ENCODE measurements around the gene HRG. TPM values are rescaled to one million over a fixed set of nuclear protein-coding genes. Genes with fewer than 3 reads are reported as not detected.

HRG gene
- total and polyA plus RNA-seq, 2 of the 8 experiments (the other 6 are each of a cell fraction or from before 2014, with no cell fraction given): 0.03 to 0.15 TPM

GRCh38 chr3:186680869-186681268 lies 15.1 kb downstream of the HRG start:
- no peaks in the 10 kb centered on the region for H3K4me1 ChIP-seq (replicated peaks in 1 of 4; ENCODE audit: control insufficient read depth in 3 of 4, insufficient read depth in 4 of 4, low read length in 3 of 4)
- H3K9me3 ChIP-seq (ENCODE audit: insufficient read depth in 2 of 2, low read depth in 1 of 2, low read length in 1 of 2): peaks cover 5 to 6% of the 10 kb centered on the region in 2 experiments; a peak in 2 of 4 replicates
- CTCF ChIA-PET (ENCODE audit: partially characterized antibody): no interaction called here
- no peak overlapping the region for H2BK20ac ChIP-seq (ENCODE audit: low read length)
- H3K4me2 ChIP-seq (ENCODE audit: insufficient read depth in 1 of 2, low read depth in 2 of 2, low read length in 2 of 2): no peak overlapping the region
- no peak overlapping the region for H3K4ac ChIP-seq (replicated peaks; ENCODE audit: insufficient read length, low read depth, low read length)
- WGBS, 2 experiments (ENCODE audit: extremely low coverage in 1 of 2, insufficient coverage in 1 of 2, insufficient read length in 1 of 2, insufficient replicate concordance in 2 of 2, low coverage in 1 of 2, low lambda C conversion rate in 2 of 2, missing lambda C conversion rate in 1 of 2): 93% methylated on average over 1 of the region's 1 CpG; no CpG with 5 or more reads in 1 of the 2 experiments
- no peaks in the 10 kb centered on the region for H3K79me2 ChIP-seq (ENCODE audit: control insufficient read depth in 1 of 2, insufficient read depth in 2 of 2, low read length in 2 of 2)
- H3K56ac ChIP-seq (replicated peaks; ENCODE audit: insufficient read length, low read depth, low read length): no peak overlapping the region
- H2AFZ ChIP-seq (ENCODE audit: low read length): no peak overlapping the region
- no peak overlapping the region for H2BK15ac ChIP-seq (ENCODE audit: low read length)
- H3K36me3 ChIP-seq (ENCODE audit: control insufficient read depth in 2 of 4, insufficient read depth in 4 of 4, low read length in 3 of 4): no peaks in the 10 kb centered on the region
- H2AK5ac ChIP-seq (ENCODE audit: low read depth, low read length): no peak overlapping the region; the same call in 1 of the 2 replicates
- no peak overlapping the region for H3K27ac ChIP-seq (ENCODE audit: low read depth, low read length)
- no peak for DNase-seq (ENCODE audit: low read depth in 1 of 2, low spot score in 2 of 2)
- no peak overlapping the region for H3K9ac ChIP-seq (replicated peaks in 1 of 4; ENCODE audit: extremely low read depth in 1 of 4, low read depth in 3 of 4, low read length in 3 of 4)
- no peak overlapping the region for H3K18ac ChIP-seq (ENCODE audit: extremely low read depth, low read length)
- H4K91ac ChIP-seq (replicated peaks; ENCODE audit: insufficient read length, low read length): no peak overlapping the region
- H3K14ac ChIP-seq (ENCODE audit: insufficient read length): no peak overlapping the region
- no peak overlapping the region for H3K23ac ChIP-seq (ENCODE audit: insufficient read length)
- TF ChIP-seq MAFK (IDR thresholded peaks at IDR 0.05; ENCODE audit: low read depth, low read length): no peak
- TF ChIP-seq KDM1A (IDR thresholded peaks at IDR 0.05; ENCODE audit: borderline replicate concordance, low read length): no peak
- H3K23me2 ChIP-seq (ENCODE audit: low read depth, low read length): no peaks in the 10 kb centered on the region
- FAIRE-seq: no peak
- POLR2A ChIA-PET (ENCODE audit: partially characterized antibody): interaction anchor here (1.6 kb wide), 1 partner anchor 102 kb away, joined by 3 read pairs; the partner anchor contains the start of gene EIF4A2
- no peak overlapping the region for H4K8ac ChIP-seq (ENCODE audit: extremely low read depth, insufficient read depth, low read length)
- H4K5ac ChIP-seq (ENCODE audit: insufficient read length, low read depth, low read length): no peak overlapping the region
- H3K79me1 ChIP-seq (ENCODE audit: low read depth, low read length): no peaks in the 10 kb centered on the region
- no peak overlapping the region for H3K4me3 ChIP-seq (ENCODE audit: extremely low read depth in 1 of 4, insufficient read depth in 2 of 4, low read depth in 3 of 4, low read length in 4 of 4)
- H2BK12ac ChIP-seq (ENCODE audit: low read depth, low read length): no peak overlapping the region
- no peak overlapping the region for H2BK5ac ChIP-seq (ENCODE audit: low read depth, low read length)
- H3K27me3 ChIP-seq (replicated peaks in 1 of 4; ENCODE audit: control insufficient read depth in 3 of 4, extremely low read depth in 1 of 4, insufficient read depth in 3 of 4, low read length in 3 of 4): no peaks in the 10 kb centered on the region
- H2BK120ac ChIP-seq (replicated peaks; ENCODE audit: low read depth, low read length): no peak overlapping the region
- no peaks in the 10 kb centered on the region for H4K20me1 ChIP-seq (replicated peaks in 1 of 2; ENCODE audit: control insufficient read depth in 1 of 2, insufficient read depth in 2 of 2, low read length in 2 of 2)
